ENCODE results near the gene GATB. TPM values are rescaled to one million over a fixed set of nuclear protein-coding genes. Genes with fewer than 3 reads are reported as not detected.
"Not testable (repeated sequence)": the region's sequence is repeated elsewhere in the genome, so short reads cannot be mapped to it uniquely, and the experiment has no call there.

GATB gene
- total RNA-seq, 4 donors from 2014 or later, result 18.7 to 34.0 (median 27.6) TPM

DNA sequence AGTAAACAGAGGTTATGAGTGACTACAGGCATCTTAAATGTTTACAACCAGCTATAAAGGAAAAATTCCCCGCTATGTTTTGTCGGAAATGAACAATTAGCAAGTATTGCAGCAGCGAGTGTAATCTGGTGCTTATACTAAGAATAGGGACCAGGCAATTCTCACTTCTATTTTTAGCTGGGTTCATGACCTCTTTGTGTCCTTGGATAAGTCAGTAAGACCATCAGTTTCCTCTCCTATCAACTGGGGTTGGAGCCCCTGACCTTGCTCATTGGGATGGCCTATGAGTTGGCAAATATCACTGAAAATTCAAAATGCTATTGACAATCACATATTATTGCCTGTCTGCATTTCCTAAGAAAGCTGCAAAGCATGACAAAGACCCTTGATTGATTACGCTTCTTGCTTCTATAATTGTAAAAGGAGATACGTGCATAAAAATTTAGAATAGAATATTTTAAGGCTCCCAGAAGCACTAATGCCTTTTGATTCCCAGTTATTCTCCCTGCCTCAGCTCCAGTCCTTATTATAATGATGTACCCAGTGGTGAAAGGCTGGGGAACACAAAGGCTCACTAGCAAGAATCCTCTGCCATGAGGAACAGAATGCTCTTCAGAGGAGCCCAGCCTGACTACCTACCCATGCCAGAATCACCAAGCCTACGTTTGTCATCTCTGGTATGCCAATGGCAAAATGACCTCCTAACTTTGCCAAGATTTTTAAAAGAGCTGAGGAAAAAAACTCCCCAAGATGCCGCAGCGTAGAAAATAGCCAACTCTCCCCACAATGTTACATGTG is 21.9 kb downstream of the GATB start:
- Histone ChIP-seq H3K4me3 (no peak overlapping the region), H3K36me3 (no peaks in the 10 kb centered on the region), H3K4me1 (peaks cover 17 to 26% of the 10 kb centered on the region in 2 donors), H3K27ac (peak overlapping the region in 1 of 4 donors; percentile 35), H3K9me3 (no peaks in the 10 kb centered on the region), H3K27me3 (no peaks in the 10 kb centered on the region)
- intact Hi-C loops (cut with DNase I; ENCODE audit: low total_unique reads), result no loop called here
- ATAC-seq, result no peak
- no peak for DNase-seq
- TF ChIP-seq POLR2A (IDR thresholded peaks at IDR 0.05), result no peak
- in situ Hi-C loops (cut with MboI; ENCODE audit: low sequenced_read_pairs in 4 of 4), result no loop called here

DNA sequence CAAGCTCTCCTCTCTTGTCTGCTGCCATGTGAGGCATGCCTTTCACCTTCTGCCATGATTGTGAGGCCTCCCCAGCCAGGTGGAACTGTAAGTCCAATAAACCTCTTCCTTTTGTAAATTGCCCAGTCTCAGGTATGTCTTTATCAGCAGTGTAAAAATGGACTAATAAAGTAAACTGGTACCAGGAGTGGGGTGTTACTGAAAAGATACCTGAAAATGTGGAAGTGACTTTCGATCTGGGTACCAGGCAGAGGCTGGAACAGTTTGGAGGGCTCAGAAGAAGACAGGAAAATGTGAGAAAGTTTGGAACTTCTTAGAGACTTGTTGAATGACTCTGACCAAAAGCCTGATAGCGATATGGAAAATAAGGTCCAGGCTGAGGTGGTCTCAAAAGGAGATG is 24.0 kb downstream of the GATB start:
- H3K36me3 ChIP-seq; H3K4me3 ChIP-seq; intact Hi-C loops (cut with DNase I; ENCODE audit: low total_unique reads); in situ Hi-C loops (cut with MboI; ENCODE audit: low sequenced_read_pairs in 4 of 4); ATAC-seq; H3K27me3 ChIP-seq; DNase-seq; H3K27ac ChIP-seq; H3K9me3 ChIP-seq: not testable (repeated sequence)
- H3K4me1 ChIP-seq, result peaks cover 13 to 21% of the 10 kb centered on the region in 2 donors

DNA sequence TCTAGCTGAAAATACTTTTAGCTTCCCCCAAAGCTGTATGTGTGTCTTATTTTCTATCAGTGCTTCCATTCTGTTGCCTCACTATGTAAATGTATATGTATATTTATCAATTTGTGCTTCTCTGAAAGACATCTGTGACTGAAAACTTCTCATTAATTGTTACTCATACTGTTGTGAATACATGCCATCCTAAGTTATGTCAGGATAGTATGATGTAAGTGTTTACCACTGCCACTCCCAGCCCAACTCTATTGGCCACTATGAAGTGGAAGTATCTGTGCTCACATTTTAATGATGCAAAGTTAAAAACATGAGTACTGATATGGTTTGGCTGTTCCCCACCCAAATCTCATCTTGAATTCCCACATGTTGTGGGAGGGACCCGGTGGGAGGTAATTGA is 24.4 kb downstream of the GATB start:
- H3K4me1 ChIP-seq, result peaks cover 13 to 21% of the 10 kb centered on the region in 2 donors

DNA sequence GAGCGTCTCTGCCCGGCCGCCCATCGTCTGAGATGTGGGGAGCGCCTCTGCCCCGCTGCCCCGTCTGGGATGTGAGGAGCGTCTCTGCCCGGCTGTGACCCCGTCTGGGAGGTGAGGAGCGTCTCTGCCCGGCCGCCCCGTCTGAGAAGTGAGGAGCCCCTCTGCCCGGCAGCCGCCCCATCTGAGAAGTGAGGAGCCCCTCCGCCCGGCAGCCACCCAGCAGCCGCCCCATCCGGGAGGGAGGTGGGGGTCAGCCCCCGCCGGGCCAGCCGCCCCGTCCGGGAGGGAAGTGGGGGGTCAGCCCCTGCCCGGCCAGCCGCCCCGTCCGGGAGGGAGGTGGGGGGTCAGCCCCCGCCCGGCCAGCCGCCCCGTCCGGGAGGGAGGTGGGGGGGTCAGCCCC is 29.1 kb downstream of the GATB start:
- H3K9me3 ChIP-seq; H3K27ac ChIP-seq; H3K4me1 ChIP-seq; intact Hi-C loops (cut with DNase I; ENCODE audit: low total_unique reads); H3K36me3 ChIP-seq; H3K27me3 ChIP-seq; ATAC-seq; DNase-seq; H3K4me3 ChIP-seq; in situ Hi-C loops (cut with MboI; ENCODE audit: low sequenced_read_pairs in 4 of 4): not testable (repeated sequence)

More for the DNA sequence above, 24.4 kb downstream of the GATB start:
- Histone ChIP-seq H3K36me3 (no peaks in the 10 kb centered on the region), H3K27ac (no peak overlapping the region), H3K4me3 (no peak overlapping the region), H3K9me3 (no peaks in the 10 kb centered on the region), H3K27me3 (no peaks in the 10 kb centered on the region)
- intact Hi-C loops (cut with DNase I; ENCODE audit: low total_unique reads), result no loop called here
- DNase-seq, result no peak
- in situ Hi-C loops (cut with MboI; ENCODE audit: low sequenced_read_pairs in 4 of 4), result no loop called here
- no peak for ATAC-seq
- TF ChIP-seq POLR2A (IDR thresholded peaks at IDR 0.05), result no peak
- TF ChIP-seq, protein P1, sequence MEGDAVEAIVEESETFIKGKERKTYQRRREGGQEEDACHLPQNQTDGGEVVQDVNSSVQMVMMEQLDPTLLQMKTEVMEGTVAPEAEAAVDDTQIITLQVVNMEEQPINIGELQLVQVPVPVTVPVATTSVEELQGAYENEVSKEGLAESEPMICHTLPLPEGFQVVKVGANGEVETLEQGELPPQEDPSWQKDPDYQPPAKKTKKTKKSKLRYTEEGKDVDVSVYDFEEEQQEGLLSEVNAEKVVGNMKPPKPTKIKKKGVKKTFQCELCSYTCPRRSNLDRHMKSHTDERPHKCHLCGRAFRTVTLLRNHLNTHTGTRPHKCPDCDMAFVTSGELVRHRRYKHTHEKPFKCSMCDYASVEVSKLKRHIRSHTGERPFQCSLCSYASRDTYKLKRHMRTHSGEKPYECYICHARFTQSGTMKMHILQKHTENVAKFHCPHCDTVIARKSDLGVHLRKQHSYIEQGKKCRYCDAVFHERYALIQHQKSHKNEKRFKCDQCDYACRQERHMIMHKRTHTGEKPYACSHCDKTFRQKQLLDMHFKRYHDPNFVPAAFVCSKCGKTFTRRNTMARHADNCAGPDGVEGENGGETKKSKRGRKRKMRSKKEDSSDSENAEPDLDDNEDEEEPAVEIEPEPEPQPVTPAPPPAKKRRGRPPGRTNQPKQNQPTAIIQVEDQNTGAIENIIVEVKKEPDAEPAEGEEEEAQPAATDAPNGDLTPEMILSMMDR (IDR thresholded peaks at IDR 0.05 in 4 of 5, conservative IDR thresholded peaks at IDR 0.05 in 1 of 5), result no peak

DNA sequence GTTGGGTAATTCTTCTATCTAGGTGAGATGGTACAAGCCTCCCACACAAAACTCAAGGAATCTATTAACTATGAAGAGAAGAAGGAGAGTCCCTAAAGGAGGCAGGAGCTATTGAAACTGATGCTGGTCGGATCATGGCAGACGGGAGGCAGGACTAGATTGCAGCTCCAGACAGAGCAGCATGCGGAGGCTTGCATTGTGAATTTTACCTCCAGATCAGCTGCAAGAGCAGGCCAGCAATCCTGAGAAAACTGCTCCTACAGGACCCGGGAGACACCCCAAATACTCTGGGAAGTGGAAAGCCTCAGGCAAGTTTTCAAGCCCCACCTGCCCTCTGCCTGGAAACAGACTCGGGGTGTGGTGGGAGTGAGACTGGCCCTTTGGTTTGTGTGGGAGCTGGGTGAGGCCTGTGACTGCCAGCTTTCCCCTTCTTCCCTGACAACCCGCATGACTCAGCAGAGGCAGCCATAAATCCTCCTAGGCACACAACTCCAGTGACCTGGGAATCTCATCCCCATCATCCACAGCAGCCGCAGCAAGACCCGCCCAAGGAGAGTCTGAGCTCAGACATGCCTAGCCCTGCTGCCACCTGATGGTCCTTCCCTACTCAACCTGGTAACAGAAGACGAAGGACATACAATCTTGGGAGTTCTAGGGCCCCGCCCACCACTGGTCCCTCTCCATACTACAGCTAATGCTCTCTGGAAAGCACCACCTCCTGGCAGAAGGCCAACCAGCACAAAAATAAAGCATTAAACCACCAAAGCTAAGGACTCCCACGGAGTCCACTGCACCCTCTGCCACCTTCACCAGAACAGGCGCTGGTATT is 30.9 kb downstream of the GATB start:
- Histone ChIP-seq H3K36me3 (no peaks in the 10 kb centered on the region), H3K4me3 (no peak overlapping the region), H3K4me1 (no peaks in the 10 kb centered on the region), H3K9me3 (no peaks in the 10 kb centered on the region), H3K27me3 (no peaks in the 10 kb centered on the region), H3K27ac (no peak overlapping the region)
- intact Hi-C loops (cut with DNase I; ENCODE audit: low total_unique reads), result no loop called here
- in situ Hi-C loops (cut with MboI; ENCODE audit: low sequenced_read_pairs in 4 of 4), result no loop called here
- ATAC-seq, result no peak
- no peak for DNase-seq
- TF ChIP-seq POLR2A (IDR thresholded peaks at IDR 0.05), result no peak
- TF ChIP-seq, protein P1 (IDR thresholded peaks at IDR 0.05 in 4 of 5, conservative IDR thresholded peaks at IDR 0.05 in 1 of 5), result no peak

DNA sequence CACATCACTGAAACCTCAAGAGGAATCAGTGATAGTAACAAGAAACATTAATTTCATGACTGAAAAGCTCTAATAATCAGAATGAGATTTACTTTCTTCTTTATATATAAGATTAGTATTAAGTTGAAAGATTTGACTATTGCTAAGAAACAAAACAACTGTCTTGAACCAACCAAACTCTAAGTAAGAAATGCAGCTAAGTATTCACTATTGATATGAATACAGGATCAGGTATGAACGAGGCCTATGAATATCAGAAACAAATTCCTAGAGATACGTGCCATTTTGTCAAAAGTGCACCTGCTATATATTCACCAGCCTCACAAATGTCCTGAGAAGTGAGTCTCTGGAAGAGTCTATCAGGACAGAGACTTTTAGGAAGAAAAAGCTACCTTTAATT is 32.1 kb downstream of the GATB start:
- Histone ChIP-seq H3K4me3 (no peak overlapping the region), H3K9me3 (no peaks in the 10 kb centered on the region), H3K4me1 (no peaks in the 10 kb centered on the region), H3K27ac (no peak overlapping the region), H3K27me3 (no peaks in the 10 kb centered on the region), H3K36me3 (no peaks in the 10 kb centered on the region)
- intact Hi-C loops (cut with DNase I; ENCODE audit: low total_unique reads), result no loop called here
- ATAC-seq (no peak), DNase-seq (no peak)
- TF ChIP-seq POLR2A (IDR thresholded peaks at IDR 0.05), result no peak
- TF ChIP-seq, protein P1 (IDR thresholded peaks at IDR 0.05 in 4 of 5, conservative IDR thresholded peaks at IDR 0.05 in 1 of 5), result no peak
- in situ Hi-C loops (cut with MboI; ENCODE audit: low sequenced_read_pairs in 4 of 4), result no loop called here

Data from gastrocnemius medialis (tissue), 4 donors.